GM18868 (cell line): ENCODE data around the gene RNF126.
"Not testable (repeated sequence)": the region's sequence is repeated elsewhere in the genome, so short reads cannot be mapped to it uniquely, and the experiment has no call there.

Experiments used
- ATAC-seq: cut with Tn5 transposase; IDR thresholded peaks from one replicate; pipeline ENCODE4 v1.9.1; 2021; ENCODE audit warnings: mild to moderate bottlenecking, moderate library complexity; ENCODE audit not compliant: unreplicated experiment

The RNF126 gene

GRCh38 chr19:632579-633067, 30.4 kb downstream of the RNF126 start:
- ATAC-seq: no peak

- no peak for ATAC-seq
These were observed 32.9 kb downstream of the RNF126 start for GRCh38 chr19:629961-630714.

GRCh38 chr19:629515-629914, 33.5 kb downstream of the RNF126 start:
- ATAC-seq: not testable (repeated sequence)

- no peak for ATAC-seq
These were observed 34.8 kb downstream of the RNF126 start for GRCh38 chr19:628168-628567.

- not testable (repeated sequence) for ATAC-seq
These were observed 36.4 kb downstream of the RNF126 start for GRCh38 chr19:626566-626965.

GRCh38 chr19:625257-625656, 37.8 kb downstream of the RNF126 start:
- ATAC-seq: no peak

- no peak for ATAC-seq
These were observed 38.4 kb downstream of the RNF126 start for GRCh38 chr19:624433-625109.

GRCh38 chr19:623974-624373, 39.0 kb downstream of the RNF126 start:
- no peak for ATAC-seq

- ATAC-seq: no peak
These were observed 39.7 kb downstream of the RNF126 start for GRCh38 chr19:623175-623916.

GRCh38 chr19:622666-623065, 40.3 kb downstream of the RNF126 start:
- ATAC-seq: no peak

- no peak for ATAC-seq
These were observed 41.2 kb downstream of the RNF126 start for GRCh38 chr19:621819-622218.

GRCh38 chr19:621191-621590, 41.8 kb downstream of the RNF126 start:
- not testable (repeated sequence) for ATAC-seq

- ATAC-seq: no peak
These were observed 42.7 kb downstream of the RNF126 start for GRCh38 chr19:620166-620862.

- no peak for ATAC-seq
These were observed 43.6 kb downstream of the RNF126 start for GRCh38 chr19:619286-620002.

GRCh38 chr19:618674-619285, 44.2 kb downstream of the RNF126 start:
- ATAC-seq: no peak

- no peak for ATAC-seq
These were observed 44.8 kb downstream of the RNF126 start for GRCh38 chr19:618247-618619.

- ATAC-seq: no peak
These were observed 45.3 kb downstream of the RNF126 start for GRCh38 chr19:617551-618246.

- ATAC-seq: no peak
These were observed 46.1 kb downstream of the RNF126 start for GRCh38 chr19:616747-617526.
